Caco-2 (cell line): ENCODE measurements around the gene SLC39A6. TPM values are rescaled to one million over a fixed set of nuclear protein-coding genes. Genes with fewer than 3 reads are reported as not detected.

Experiments used
- BruUV-seq: library from RNA; stranded (reverse); fragments of 400-500 nt; replicated peaks from 2 replicates; lab custom pipeline; 2021; lab: Mats Ljungman, UMichigan
- CTCF ChIA-PET: fragments of 300-600 bp; sonication (Branson Sonifier 250); formaldehyde crosslinking; loops from one replicate; lab custom pipeline; 2022; ENCODE audit warnings: antibody characterized with exemption; lab: Charles Lee
- POLR2A ChIA-PET: fragments of 300-600 bp; sonication (Branson Sonifier 250); formaldehyde crosslinking; loops from one replicate; lab custom pipeline; 2022; ENCODE audit warnings: antibody characterized with exemption; lab: Charles Lee
- DNase-seq, 2 experiments: peaks; one replicate each; pipeline versions ENCODE4 v3.0.0 to v3.0.0-alpha.2; 2020 to 2022
- H3K27me3 ChIP-seq: replicated peaks from 2 replicates; pipeline ENCODE4 v1.6.0; 2011; ENCODE audit warnings: low read length; ENCODE audit not compliant: control insufficient read depth, insufficient read depth
- H3K36me3 ChIP-seq: 2 replicates; pipeline ENCODE4 v1.5.1; 2011; ENCODE audit warnings: low read length; ENCODE audit not compliant: control insufficient read depth, insufficient read depth
- H3K4me1 ChIP-seq: fragments of 250-450 bp; sonication (Bioruptor Pico); 2 replicates; pipeline ENCODE4 v1.5.1; 2020; ENCODE audit warnings: mild to moderate bottlenecking
- H3K4me3 ChIP-seq: 2 replicates; pipeline ENCODE4 v1.5.1; 2011; ENCODE audit warnings: low read depth, mild to moderate bottlenecking, control low read depth, low read length
- H3K9me3 ChIP-seq: fragments of 250-450 bp; sonication (Bioruptor Pico); 2 replicates; pipeline ENCODE4 v1.5.1; 2020; ENCODE audit warnings: mild to moderate bottlenecking, moderate library complexity
- H3K27ac Mint-ChIP-seq: one replicate; pipeline ENCODE4 v1.8.0; 2022; ENCODE audit warnings: mixed read lengths; ENCODE audit not compliant: unreplicated experiment
- H3K27me3 Mint-ChIP-seq: one replicate; pipeline ENCODE4 v1.8.0; 2022; ENCODE audit warnings: mixed read lengths; ENCODE audit not compliant: insufficient read depth, unreplicated experiment
- H3K36me3 Mint-ChIP-seq: one replicate; pipeline ENCODE4 v1.8.0; 2022; ENCODE audit warnings: mild to moderate bottlenecking, mixed read lengths; ENCODE audit not compliant: insufficient read depth, unreplicated experiment
- H3K4me1 Mint-ChIP-seq: one replicate; pipeline ENCODE4 v1.8.0; 2022; ENCODE audit warnings: low read depth, mixed read lengths; ENCODE audit not compliant: unreplicated experiment
- H3K4me3 Mint-ChIP-seq: one replicate; pipeline ENCODE4 v1.8.0; 2022; ENCODE audit warnings: mild to moderate bottlenecking, moderate library complexity, mixed read lengths; ENCODE audit not compliant: unreplicated experiment
- H3K9me3 Mint-ChIP-seq: one replicate; pipeline ENCODE4 v1.8.0; 2022; ENCODE audit warnings: mixed read lengths; ENCODE audit not compliant: unreplicated experiment
- CTCF ChIP-seq, 2 experiments: fragments of 200-600 bp in 1 of 2; IDR thresholded peaks; 1 replicate in 1 of 2; 2 replicates in 1 of 2; pipeline versions ENCODE4 v1.5.1 to v1.8.0; 2011 to 2022; ENCODE audit warnings: antibody characterized with exemption in 1 of 2, control low read depth in 1 of 2, inconsistent platforms in 1 of 2, low read depth in 1 of 2, low read length in 1 of 2, mild to moderate bottlenecking in 1 of 2, moderate library complexity in 1 of 2; ENCODE audit not compliant: insufficient read depth in 1 of 2, severe bottlenecking in 1 of 2, unreplicated experiment in 1 of 2
- intact Hi-C: fragments of 100-400 bp; cut with micrococcal nuclease; formaldehyde crosslinking; loops from one replicate; pipeline ENCODE4 v1.10.0; 2022; ENCODE audit not compliant: unreplicated experiment
- total RNA-seq: library from RNA; stranded (reverse); gene quantifications from 2 replicates; pipeline ENCODE4 v1.2.3, GENCODE V29; 2022

The SLC39A6 gene
- total RNA-seq, 1 experiment from 2014 or later, result 19.5 TPM

- Histone ChIP-seq H3K4me3 (no peak overlapping the region), H3K4me1 (no peaks in the 10 kb centered on the region), H3K27me3 (no peaks in the 10 kb centered on the region), H3K9me3 (no peaks in the 10 kb centered on the region), H3K36me3 (no peaks in the 10 kb centered on the region)
- Mint-ChIP-seq H3K4me1 (no peaks in the 10 kb centered on the region), H3K9me3 (no peaks in the 10 kb centered on the region), H3K27me3 (no peaks in the 10 kb centered on the region), H3K4me3 (no peak overlapping the region), H3K36me3 (peaks cover 11% of the 10 kb centered on the region), H3K27ac (no peak overlapping the region)
- intact Hi-C loops, result no loop called here
- ChIA-PET POLR2A (no interaction called here), CTCF (no interaction called here)
- BruUV-seq, result no TSS peak
- TF ChIP-seq CTCF (IDR thresholded peaks at IDR 0.05; ENCODE audit: insufficient read depth in 1 of 2, low read depth in 1 of 2, low read length in 1 of 2, severe bottlenecking in 1 of 2, unreplicated experiment in 1 of 2), result no peak
- no peak for DNase-seq
These were observed 16.8 kb downstream of the SLC39A6 start for GRCh38 chr18:36112302-36112701.

GRCh38 chr18:36109737-36110136 lies 19.4 kb downstream of the SLC39A6 start:
- H3K36me3 Mint-ChIP-seq, result peaks cover 5% of the 10 kb centered on the region
- no peak for DNase-seq
- Histone ChIP-seq H3K9me3 (no peaks in the 10 kb centered on the region), H3K4me1 (no peaks in the 10 kb centered on the region), H3K27me3 (no peaks in the 10 kb centered on the region), H3K4me3 (no peak overlapping the region), H3K36me3 (no peaks in the 10 kb centered on the region)
- no peak overlapping the region for H3K4me3 Mint-ChIP-seq
- ChIA-PET POLR2A (no interaction called here), CTCF (no interaction called here)
- no peaks in the 10 kb centered on the region for H3K27me3 Mint-ChIP-seq
- no peak overlapping the region for H3K27ac Mint-ChIP-seq
- BruUV-seq, result no TSS peak
- H3K4me1 Mint-ChIP-seq, result no peaks in the 10 kb centered on the region
- no peaks in the 10 kb centered on the region for H3K9me3 Mint-ChIP-seq
- TF ChIP-seq CTCF (IDR thresholded peaks at IDR 0.05; ENCODE audit: insufficient read depth in 1 of 2, low read depth in 1 of 2, low read length in 1 of 2, severe bottlenecking in 1 of 2, unreplicated experiment in 1 of 2), result no peak
- intact Hi-C loops, result no loop called here

GRCh38 chr18:36108601-36109000 lies 20.5 kb downstream of the SLC39A6 start:
- Histone ChIP-seq H3K4me3 (no peak overlapping the region), H3K27me3 (no peaks in the 10 kb centered on the region), H3K9me3 (no peaks in the 10 kb centered on the region), H3K36me3 (no peaks in the 10 kb centered on the region), H3K4me1 (no peaks in the 10 kb centered on the region)
- intact Hi-C loops, result no loop called here
- CTCF ChIA-PET, result no interaction called here
- BruUV-seq, result TSS peak; percentile 83
- peaks cover 5% of the 10 kb centered on the region for H3K36me3 Mint-ChIP-seq
- DNase-seq, result no peak
- POLR2A ChIA-PET, result no interaction called here
- H3K27me3 Mint-ChIP-seq, result no peaks in the 10 kb centered on the region
- H3K4me1 Mint-ChIP-seq, result no peaks in the 10 kb centered on the region
- no peak for TF ChIP-seq CTCF (IDR thresholded peaks at IDR 0.05; ENCODE audit: insufficient read depth in 1 of 2, low read depth in 1 of 2, low read length in 1 of 2, severe bottlenecking in 1 of 2, unreplicated experiment in 1 of 2)
- no peaks in the 10 kb centered on the region for H3K9me3 Mint-ChIP-seq
- H3K27ac Mint-ChIP-seq, result no peak overlapping the region
- no peak overlapping the region for H3K4me3 Mint-ChIP-seq
